Inferior parietal cortex (tissue), 1 donor: ENCODE measurements around the gene PHKG1.
"Not testable (repeated sequence)": the region's sequence is repeated elsewhere in the genome, so short reads cannot be mapped to it uniquely, and the experiment has no call there.

Experiments
- DNase-seq: peaks from one replicate; pipeline ENCODE4 v3.0.0-alpha.2; 2016; ENCODE audit errors: extremely low spot score

The PHKG1 gene

GRCh38 chr7:56092789-56093531 lies at the start of gene PHKG1:
PHKG1 (minus strand) TSS chr7:56092952; CDS start chr7:56088941, 4,011 bp downstream.
- peak; percentile 79 for DNase-seq

- not testable (repeated sequence) for DNase-seq
These were observed 38.3 kb upstream of the PHKG1 start for GRCh38 chr7:56131062-56131461.

- DNase-seq = no peak
These were observed 34.7 kb upstream of the PHKG1 start for GRCh38 chr7:56127241-56127975.

GRCh38 chr7:56125831-56126230 lies 33.1 kb upstream of the PHKG1 start:
- no peak for DNase-seq

DNA sequence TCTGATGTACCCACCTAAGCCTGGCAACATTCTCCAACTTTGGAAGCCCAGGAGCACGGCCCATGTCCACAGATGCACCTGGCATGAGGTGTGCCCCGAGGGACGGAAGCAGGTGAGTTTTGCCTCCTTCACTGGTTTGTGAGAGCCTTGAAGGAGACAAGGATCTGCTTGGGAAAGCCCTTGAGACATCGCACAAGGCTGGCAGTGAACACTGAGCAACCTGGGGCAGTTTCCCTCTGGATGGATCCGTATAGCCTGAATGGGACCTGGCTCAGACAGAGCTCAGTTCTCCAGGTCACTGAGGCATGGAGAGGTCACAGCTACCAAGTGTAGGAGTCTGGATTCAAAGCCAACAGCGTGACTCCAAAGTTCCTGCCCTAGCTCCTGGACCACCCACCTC lies 32.2 kb upstream of the PHKG1 start:
- no peak for DNase-seq

- DNase-seq = no peak
These were observed 28.7 kb upstream of the PHKG1 start for GRCh38 chr7:56121440-56121839.

GRCh38 chr7:56115852-56116538 lies 23.2 kb upstream of the PHKG1 start, which contains the start of gene NUPR2:
NUPR2 (minus strand) TSS chr7:56116417; CDS start chr7:56116314, 103 bp downstream.
- no peak for DNase-seq

DNA sequence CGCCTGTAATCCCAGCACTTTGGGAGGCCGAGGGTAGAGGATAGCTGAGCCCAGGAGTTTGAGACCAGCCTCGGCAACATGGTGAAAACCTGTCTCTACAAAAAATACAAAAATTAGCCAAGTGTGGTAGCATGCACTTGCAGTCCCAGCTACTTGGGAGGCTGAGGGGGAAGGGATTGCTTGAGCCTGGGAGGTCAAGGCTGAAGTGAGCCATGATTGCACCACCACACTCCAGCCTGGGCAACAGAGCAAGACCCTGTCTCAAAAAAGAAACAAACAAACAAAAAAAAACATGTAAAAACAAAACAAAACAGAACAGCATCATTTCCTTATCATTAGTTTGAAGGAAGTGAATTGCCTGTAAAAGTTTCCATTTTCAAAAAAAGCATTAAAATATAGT lies 19.5 kb upstream of the PHKG1 start:
- DNase-seq = not testable (repeated sequence)

- DNase-seq = no peak
These were observed 17.9 kb upstream of the PHKG1 start for GRCh38 chr7:56110611-56111010.

- no peak for DNase-seq
These were observed 15.2 kb upstream of the PHKG1 start for GRCh38 chr7:56107954-56108258.

DNA sequence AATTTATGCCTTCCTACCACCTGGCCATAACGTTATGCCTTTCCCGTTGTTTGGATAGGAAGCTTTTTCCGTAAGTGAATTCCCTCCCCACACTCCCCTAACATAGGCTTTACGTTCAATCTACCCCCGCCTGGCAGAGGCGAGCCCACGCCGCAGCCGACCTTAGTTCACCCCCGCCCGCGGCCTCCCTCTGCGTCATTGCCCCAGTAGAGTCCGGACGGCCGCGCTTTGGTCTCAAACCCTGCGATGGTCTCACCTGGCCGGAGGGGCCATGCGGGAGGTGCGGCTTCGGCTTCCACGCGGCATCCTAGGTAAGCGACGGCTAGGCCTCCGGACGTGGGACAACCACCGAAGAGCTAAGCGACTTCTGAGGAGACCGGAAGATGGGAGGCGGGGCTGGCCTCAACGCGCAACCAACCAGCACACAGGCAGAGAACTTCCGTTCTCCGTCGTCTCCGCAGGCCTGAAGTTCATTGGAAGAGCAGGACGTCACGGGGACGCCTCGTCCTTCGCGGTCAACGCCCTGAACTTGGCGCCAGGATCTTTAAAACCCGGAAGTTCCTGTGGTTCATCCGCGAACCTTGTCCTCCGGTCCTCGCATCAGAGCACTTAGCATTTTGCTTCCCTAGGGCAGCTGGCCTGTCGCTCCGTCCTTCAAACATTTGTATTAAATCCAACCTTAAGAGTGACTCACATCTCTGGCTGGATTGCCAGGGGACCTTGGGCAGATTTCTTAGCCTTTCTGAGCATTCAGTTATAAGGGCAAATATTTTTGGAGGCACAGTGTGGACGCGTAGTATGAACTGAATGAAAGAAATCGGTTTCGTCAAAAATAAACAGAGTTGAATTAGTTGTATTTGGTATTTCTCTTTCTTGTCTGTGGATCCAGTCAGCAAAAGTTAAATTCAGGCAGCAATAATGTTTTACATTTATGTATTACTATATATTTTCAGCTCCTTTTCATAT lies 13.6 kb upstream of the PHKG1 start, which contains the start of gene CHCHD2:
Gene CHCHD2, minus strand, starts transcription at position 369 of the 966 bp plus-strand sequence. Its CDS starts 63 bp downstream, at position 306.
- peak; percentile 99 for DNase-seq

- no peak for DNase-seq
These were observed 12.8 kb upstream of the PHKG1 start for GRCh38 chr7:56105508-56105907.

- not testable (repeated sequence) for DNase-seq
These were observed 11.4 kb upstream of the PHKG1 start for GRCh38 chr7:56104138-56104537.

DNA sequence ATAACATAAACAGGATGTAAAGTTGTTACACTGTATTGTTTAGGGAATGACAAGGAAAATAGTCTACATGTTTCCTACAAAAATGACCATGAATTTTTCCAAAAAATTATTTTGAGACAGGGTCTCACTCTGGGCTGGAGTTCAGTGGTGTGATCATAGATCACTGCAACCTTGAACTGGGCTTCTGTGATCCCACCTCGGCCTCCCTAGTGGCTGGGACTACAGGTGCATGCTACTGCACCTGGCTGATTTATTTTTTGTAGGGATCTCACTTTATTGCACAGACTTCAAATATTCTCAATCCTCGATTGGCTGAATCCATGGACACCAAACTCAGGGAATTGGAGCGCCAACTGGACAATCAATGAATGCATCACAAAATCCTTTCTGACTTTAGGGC lies 6.9 kb upstream of the PHKG1 start:
- no peak for DNase-seq

DNA sequence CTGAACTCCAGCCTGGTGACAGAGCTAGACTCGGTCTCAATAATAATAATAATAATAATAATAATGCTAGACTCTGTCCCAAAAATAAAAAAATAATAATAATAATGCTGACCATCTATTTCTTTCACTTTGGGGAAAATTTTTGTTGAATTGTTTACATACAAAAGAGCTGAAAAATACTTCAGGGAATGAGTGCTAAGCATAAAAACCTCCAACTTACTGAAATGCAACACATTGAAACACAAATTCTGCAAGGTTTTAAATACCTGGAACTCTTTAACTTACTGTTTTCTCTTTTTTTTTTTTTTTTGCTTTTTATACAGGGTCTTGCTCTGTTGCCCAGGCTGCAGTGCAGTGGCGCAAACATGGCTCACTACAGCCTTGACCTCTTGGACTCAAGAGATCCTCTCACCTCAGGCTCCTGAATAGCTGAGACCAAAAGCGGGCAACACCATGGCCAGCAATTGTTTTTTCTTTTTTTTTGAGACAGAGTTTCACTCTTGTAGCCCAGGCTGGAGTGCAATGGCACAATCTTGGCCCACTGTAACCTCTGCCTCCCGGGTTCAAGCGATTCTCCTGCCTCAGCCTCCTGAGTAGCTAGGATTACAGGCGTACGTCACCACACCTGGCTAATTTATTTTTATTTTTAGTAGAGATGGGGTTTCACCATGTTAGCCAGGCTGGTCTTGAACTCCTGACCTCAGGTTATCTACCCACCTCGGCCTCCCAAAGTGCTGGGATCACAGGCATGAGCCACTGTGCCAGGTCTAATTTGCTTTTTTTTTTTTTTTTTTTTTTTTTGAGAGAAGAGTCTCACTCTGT lies 5.6 kb upstream of the PHKG1 start:
- DNase-seq = not testable (repeated sequence)

- DNase-seq = no peak
These were observed 4.9 kb upstream of the PHKG1 start for GRCh38 chr7:56097700-56098099.

DNA sequence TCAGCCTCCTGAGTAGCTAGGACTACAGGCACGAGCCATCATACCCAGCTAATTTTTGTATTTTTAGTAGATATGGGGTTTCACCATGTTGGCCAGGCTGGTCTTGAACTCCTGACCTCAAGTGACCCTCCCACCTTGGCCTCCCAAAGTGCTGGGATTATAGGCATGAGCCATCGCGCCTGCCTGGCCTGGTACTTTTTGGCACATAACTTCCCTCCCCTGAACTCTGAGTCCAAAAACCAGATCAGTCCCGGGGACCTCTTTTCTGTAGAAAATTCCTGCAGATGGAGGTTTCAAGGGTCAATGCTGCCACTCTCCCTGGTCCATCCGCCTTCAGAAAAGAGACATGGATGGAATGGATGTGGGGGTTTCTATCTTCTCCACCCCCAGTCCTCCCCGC lies 364 bp downstream of the PHKG1 start:
- peak; percentile 8 for DNase-seq

DNA sequence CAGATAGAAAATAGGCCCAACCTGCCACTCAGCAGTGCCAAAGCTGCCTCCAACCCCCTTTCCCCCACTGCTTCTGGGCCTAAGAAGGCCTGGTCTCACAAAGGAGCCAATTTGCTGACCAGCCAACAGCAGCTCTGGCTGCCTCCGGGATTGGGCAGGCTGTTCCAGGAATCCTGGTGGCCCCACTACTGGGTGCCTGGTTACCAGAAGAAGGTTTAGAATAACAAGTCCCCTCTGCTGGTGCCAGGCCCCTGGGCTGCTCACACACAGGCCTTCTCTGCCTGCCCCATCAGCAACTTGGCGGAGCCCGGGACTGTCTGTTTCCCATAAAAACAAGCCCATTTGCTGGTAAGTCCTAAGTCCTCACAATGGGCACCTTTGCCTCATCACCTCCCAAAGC lies 1.2 kb downstream of the PHKG1 start:
- DNase-seq = peak; percentile 20

GRCh38 chr7:56087445-56087844 lies 5.3 kb downstream of the PHKG1 start:
- no peak for DNase-seq

DNA sequence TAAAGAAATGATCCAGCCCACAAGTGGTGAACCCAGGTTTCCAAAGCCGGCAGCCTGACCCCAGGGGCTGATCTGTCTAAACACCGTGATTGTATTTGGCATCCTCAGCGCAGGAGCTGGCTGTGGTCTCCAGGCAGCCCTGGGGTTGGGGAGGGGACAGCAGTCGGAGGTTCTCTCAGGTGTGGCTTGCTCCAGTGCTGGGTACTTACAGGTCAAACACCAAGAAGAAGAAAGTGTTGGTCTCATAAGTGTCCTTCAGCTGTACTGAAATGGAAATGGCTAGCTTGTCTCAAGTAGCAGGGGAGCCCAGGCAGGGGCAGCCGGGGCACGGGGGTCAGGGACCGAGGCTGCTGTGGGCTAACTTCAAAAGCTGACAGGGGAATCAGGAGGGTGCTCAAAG lies 6.0 kb downstream of the PHKG1 start:
- no peak for DNase-seq
